Right renal pelvis (tissue), 4 donors: Measurements from ENCODE around the gene ACD. TPM values are rescaled to one million over a fixed set of nuclear protein-coding genes. Genes with fewer than 3 reads are reported as not detected.
"Not testable (repeated sequence)": the region's sequence is repeated elsewhere in the genome, so short reads cannot be mapped to it uniquely, and the experiment has no call there.

Source experiments
- DNase-seq, 4 donors: peaks; one replicate each; pipeline ENCODE4 v3.0.0-alpha.2; 2013; ENCODE audit warnings: low read depth in 4 of 4, low spot score in 3 of 4, missing footprints in 1 of 4
- polyA plus RNA-seq, 4 donors: library from polyadenylated mRNA; unstranded; fragments of 120-200 nt; gene quantifications; one replicate each; pipeline ENCODE4 v1.2.1, GENCODE V29; 2013; ENCODE audit not compliant: insufficient read length in 4 of 4

ACD gene
- 10 to 100 TPM; 21.0 to 28.9 (median 23.4) TPM for polyA plus RNA-seq

DNA sequence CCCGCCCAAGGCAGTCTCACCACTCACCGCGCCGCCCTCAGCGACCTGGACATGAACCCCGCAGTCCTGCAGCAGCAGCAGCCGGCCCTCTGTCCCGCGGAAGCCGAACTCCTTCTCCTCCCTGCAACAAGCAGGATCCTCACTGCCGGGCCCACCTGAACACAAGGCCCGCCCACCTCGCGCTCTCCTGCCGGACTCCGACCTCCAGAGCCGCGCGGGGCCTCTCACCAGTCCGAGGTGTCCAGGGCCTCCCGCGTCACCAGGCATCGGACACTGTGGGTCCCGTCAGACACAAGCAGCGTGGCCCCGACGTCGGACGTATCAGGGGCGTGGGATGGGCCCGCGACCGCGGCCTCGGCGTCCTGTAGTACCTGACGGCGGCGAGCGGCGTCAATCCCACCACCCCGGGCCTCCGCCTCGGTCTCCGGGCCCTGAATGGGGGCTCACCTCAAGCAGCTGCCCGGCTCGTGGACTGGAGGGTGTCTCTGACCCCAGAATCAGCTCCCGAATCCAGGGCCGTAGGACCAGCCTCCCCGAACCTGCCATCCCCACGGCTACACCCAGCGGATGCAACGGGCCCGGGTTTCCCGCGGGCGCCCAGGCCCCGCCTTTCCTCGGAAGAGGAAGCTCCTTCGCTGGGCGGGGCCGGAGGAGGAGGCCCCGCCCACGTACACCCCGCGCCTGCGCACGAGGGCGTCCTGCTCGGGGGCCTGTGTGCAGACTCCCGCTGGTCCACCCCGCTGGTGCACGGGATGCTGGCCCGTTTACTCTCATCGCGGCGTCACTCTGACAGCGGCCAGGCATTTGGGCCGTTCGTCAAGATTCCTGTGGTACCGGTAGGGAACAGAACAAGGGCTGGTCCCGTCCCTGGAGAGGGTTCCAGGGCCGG lies at the start of gene ACD:
Gene ACD, minus strand, starts transcription at position 586 of the 889 bp plus-strand sequence. Its CDS starts 40 bp downstream, at position 546.
- peak; percentile 85 to 87 (median 86) for DNase-seq

DNA sequence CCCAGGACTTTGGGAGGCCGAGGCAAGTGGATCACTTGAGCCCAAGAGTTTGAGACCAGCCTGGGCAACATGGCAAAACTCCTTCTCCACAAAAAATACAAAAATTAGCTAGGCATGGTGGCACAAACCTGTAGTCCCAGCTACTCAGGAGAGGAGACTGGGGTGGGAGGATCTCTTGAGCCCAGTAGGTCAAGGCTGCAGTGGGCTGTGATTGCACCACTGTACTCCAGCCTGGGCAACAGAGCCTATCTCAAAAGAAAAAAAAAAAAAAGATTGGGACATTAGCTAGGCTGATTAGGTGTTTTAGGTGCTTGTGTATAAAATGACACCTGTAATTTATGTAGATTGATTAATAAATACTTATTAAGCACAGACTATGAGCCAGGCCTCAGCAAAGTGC lies 49.0 kb upstream of the ACD start:
- DNase-seq, result no peak

DNA sequence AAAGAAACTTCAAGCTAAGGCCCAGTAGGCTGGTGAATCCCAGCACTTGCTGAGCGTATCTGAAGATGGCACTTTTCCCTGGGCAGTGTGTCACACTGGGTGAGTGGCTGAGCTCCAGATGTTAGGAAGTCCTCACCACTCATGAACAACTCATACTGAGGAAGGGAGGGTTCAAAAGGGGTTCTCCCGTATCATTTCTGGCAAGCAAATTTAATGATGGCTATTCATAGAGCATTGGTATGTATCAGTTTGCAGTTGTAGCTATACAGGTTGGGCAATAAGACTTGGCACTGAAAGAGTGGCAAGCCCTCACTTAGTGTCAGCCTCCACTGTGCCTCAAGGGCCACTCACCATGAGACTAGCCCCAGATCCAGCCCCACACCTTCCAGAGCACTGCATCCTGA lies 48.3 kb upstream of the ACD start:
- DNase-seq, result no peak

DNA sequence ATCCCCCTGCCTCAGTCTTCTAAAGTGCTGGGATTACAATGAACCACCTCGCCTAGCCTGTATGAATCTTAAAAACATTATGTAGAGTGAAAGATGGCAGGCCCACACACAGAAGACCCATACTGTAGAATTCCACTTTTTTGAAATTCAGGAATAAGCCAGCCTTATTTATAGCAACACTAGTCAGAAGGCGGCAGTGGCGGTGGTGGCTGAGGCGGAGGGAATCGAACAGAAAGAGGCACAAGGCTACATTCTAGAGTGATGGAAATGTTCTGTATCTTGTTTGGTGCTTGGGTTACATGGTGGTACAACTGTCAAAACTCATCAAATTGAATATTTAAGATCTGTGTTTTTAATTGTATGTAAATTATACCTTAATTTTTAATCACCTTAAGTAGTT lies 47.7 kb upstream of the ACD start:
- no peak for DNase-seq

DNA sequence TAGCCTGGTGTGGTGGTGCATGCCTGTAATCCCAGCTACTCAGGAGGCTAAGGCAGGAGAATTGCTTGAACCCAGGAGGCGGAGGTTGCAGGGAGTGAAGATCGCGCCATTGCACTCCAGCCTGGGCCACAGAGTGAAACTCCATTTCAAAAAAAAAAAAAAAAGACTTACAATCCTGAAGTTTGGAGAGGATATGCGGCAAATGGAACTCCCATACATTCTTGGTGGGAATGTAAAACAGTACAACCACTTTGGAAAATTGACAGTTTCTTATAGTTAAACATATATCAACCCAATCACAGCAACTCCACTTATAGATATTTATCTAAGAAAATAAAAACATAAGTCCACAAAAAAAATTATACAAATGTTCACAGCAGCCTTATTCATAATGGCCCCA lies 47.1 kb upstream of the ACD start:
- no peak for DNase-seq

DNA sequence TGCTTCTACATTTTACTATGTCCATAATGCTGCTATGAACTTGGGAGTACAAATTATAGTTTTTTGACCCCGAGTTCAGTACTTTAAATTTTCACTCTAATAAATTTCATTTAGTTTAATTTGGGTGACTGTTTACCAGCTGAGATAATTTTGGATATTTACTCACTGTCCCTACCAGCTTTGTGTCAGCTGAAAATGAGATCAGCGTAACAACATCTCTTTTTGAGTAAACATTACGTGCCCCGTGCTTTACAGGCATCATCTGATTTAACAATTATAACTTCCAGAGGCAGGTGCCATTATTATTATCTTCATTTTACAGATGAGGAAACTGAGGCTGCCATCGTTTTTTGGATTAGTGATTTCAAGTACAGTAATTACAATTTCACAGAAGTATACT lies 44.0 kb upstream of the ACD start:
- DNase-seq, result no peak

DNA sequence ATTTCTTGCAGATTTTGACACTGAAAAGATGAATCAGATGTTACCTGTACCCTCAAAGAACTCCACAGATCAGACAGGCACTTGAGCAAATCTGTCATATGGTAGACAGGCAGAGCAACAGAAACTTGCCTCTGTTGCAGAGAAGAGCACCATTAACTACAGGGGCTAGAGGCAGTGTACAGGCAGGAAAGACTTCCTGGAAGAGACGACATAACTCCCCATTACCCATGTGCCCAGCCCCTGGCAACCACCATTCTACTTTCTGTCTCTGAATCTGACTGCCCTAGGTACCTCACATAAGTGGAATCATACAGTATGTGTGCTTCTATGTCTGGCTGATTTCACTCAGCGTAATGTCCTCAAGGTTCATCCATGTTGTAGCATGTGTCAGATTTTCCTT lies 43.6 kb upstream of the ACD start:
- no peak for DNase-seq

DNA sequence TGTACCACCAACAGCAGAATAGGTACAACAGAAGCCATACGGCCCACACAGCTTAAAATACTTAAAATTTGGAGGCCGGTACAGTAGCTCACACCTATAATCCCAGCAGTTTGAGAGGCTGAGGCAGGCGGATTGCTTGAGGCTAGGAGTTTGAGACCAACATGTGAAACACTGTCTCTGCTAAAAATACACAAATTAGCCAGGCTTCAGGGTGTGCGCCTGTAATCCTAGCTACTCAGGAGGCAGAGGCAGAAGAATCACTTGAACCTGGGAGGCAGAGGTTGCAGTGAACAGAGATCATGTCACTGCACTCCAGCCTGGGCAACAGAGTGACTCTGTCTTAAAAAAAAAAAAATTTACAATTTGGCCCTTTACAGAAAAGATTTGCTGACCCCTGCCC lies 42.1 kb upstream of the ACD start:
- no peak for DNase-seq

DNA sequence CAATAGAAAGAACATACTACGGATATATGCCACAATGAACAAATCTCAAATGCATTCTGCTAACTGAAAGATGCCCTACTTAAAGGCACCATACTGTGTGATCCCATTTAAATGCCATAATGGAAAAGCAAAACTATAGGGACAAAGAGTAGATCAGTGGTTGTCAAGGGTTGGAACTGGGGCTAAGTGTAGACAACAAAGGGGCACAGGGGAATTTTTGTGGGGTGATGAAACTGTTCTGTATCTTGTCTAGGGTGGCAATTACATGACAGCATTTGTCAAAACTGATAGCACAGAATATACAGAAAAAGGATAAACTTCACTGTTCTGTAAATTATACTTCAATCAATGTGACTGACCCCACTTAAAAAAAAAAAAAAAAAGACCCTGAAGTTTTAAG lies 41.4 kb upstream of the ACD start:
- no peak for DNase-seq

DNA sequence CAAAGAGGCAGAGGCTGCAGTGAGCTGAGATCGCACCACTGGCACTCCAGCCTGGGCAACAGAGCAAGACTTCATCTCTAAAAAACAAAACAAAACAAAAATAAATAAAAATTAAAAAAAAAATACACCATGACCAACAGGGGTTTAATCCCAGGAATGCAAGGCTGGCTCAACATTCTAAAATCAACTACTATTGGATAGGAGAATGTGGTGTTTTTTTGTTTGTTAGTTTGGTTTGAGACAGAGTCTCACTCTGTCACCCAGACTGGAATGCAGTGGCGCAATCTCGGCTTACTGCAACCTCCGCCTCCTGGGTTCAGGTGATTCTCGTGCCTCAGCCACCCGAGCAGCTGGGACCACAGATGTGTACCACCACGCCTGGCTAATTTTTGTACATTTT lies 39.2 kb upstream of the ACD start:
- no peak for DNase-seq

DNA sequence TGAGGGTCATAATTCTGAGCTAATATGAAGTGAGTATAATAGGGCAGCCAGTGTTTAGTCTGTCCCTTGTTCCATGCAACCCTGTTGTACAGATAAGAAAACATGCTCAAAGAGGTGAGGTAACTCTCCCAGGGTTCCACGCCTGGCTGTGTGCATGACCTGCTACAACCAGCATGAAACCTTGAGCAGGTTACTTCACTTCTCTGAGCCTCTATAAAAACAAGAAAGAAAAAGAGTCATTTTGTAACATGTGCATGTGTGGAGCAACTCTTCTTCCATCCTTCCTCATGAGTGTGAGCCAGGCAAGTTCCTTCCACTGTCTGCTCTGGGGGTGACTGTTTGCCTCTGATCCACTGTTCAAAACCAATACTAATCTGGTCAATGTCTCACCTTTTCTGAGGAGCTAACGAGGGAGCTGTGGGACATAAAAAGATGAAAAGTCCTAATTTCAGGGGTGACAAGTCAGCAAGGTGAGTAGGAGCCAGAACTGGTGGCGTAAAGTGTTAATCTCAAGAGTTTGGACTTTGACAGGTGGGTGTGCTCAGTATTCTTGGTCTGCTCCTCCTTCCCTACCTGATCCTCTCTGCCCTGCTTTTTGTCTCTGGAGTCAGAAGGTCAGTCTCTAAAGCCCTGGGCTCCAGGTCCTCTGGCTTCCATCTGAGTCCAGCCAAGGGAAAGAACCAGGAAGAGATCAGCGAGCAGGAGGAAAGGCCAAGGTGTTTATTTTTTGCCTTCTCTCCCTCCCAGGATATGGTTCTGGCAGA lies 37.5 kb upstream of the ACD start:
- no peak for DNase-seq

DNA sequence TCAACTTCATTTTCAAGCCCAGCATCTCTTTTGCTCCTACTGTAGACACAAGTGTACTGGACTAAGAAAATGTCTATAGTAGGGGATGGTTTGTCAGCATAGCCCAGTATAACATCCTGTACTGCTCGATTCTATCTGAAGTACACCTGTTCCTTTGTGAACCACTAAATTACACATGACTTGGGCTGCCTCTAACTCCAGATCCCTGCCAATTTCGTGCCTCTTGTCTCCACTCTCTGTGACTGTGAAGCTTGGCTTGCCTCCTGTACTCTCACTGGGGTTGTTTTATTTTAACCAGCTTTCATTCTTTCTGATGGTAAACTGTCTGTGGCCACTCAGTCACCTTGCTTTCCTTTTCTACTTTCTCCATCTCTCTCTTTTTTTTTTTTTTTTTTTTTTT lies 34.6 kb upstream of the ACD start:
- DNase-seq, result no peak

DNA sequence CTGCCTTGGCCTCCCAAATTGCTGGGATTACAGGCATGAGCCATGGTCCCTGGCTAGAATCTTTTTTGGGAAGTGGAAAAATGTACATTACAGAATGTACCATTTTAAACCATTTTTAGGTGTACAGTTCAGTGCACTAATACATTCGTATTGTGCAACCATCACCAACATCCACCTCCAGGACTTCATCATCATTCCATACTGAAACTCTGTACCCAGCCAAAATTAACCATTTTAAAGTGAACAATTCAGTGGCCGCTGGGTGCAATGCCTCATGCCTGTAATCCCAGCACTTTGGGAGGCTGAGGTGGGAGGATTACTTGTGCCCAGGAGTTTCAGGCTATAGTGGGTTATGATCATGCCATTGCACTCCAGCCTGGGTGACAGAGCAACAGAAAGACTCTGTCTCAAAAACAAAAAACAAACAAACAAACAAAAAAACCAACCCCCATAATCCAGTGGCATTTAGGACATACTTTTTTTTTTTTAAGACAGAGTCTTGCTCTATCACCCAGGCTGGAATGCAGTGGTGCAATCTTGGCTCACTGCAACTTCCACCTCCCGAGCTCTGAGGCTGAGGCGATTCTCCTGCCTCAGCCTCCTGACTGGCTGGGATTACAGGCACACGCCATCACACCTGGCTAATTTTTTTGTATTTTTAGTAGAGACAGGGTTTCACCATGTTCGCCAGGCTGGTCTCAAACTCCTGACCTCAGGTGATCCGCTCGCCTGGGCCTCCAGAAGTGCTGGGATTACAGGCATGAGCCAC lies 33.6 kb upstream of the ACD start:
- not testable (repeated sequence) for DNase-seq

DNA sequence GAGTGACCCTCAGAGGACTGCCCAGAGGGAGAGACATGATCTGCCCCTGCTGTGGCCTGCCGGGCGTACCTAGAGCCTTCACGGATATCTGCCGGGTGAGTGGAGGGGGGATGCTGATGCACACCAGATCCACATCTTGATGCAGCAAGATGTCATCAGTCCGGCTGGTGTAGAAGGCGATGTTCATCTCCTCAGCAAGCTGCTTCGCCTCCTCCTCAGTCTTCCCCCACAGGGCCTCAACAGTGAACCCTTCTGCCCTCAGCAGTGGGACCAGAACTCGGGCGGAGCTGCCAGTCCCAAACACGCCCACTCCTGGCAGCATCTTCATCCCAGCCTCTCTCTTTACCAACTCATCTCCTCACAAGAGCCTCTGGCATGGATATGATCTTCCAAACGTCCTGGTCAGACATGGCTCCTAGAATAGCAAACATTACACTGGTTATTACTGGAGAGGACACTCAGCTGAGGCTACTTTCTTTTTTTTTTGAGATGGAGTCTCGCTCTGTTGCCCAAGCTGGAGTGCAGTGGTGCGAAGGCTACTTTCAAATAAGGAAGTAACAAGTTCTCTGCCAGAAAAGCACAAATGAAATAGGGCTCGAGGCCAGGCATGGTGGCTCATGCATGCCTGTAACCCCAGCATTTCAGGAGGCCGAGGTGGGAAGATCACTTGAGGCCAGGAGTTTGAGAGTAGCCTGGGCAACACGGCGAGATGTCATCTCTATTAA lies 25.5 kb upstream of the ACD start:
- DNase-seq, result no peak

DNA sequence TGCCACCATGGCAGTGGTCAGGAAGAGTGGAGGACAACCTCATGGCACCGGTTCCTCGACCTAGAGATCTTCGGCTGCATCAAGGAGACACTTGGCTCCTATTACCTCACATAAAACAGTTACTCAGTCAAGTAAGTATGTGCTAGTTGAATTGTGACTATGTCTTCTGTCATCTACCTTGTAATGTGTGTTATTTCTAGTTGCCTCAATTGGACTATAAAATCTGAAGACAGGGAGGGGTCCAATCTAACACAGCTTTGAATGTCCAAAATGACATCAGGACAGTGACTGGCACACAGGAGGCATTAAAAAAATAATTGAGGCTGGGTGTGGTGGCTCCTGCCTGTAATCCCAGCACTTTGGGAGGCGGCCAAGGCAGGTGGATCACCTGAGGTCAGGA lies 23.7 kb upstream of the ACD start:
- DNase-seq, result no peak

DNA sequence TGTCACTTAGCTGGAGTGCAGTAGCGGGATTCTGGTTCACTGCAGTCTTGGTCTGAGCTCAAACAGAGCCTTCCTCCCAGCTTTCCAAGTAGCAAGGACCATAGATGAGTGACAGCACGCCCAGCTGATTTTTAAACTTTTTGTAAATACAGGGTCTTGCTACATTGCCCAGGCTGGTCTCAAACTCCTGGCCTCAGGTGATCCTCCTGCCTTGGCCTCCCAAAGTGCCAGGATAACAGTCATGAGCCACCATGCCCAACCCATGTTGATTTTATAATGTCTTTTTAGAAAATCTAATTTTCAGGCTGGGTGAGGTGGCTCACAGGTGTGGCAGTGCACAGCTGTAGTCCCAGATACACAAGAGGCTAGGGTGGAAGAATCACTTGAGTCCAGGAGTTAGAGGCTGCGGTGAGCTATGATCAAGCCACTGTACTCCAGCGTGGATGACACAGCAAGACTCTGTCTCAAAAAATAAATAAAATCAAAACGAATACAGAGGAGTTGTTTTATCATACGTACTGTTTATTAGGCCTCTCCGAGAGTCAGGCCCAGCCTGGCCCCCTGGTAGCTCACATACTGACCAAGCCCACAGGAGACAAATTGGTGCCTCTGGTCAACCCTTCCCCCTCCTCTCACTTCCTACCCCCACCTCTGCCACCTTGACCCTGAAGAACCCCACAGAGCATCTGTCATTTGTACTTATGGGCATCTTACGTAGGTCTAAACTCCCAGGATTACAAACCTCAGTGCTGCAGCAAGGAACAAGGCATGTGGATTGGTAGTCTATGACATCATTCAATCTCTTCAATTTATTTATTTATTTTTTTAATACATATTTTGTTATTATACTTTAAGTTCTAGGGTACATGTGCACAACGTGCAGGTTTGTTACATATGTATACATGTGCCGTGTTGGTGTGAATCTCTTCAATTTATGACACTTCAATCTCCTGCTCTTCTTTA lies 20.2 kb upstream of the ACD start:
- DNase-seq, result no peak

DNA sequence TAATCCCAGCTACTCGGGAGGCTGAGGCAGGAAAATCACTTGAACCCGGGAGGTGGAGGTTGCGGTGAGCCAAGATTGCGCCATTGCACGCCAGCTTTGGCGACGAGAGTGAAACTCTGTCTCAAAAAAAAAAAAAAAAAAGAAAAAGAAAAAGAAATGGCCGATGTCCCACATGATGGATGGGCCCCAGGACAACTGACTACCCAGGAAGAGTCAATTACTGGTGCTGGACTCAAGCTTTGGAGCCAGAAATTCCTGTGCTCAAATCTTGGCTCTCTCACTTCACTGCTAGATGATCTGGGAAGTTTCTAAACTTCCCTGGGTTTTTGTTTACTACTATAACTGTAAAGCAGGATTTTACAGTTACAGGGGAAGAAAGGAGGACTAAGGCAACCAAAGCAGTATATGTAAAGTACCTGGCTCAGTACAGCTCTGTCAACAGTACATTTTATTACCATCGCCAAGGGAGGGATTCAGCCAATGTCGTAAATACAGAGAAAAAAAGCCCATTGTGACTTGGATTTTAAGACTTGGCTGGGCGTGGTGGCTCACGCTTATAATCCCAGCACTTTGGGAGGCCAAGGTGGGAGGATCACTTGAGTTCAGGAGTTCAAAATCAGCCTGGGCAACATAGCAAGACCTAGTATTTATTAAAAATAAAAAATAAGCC lies 18.4 kb upstream of the ACD start:
- DNase-seq, result no peak

DNA sequence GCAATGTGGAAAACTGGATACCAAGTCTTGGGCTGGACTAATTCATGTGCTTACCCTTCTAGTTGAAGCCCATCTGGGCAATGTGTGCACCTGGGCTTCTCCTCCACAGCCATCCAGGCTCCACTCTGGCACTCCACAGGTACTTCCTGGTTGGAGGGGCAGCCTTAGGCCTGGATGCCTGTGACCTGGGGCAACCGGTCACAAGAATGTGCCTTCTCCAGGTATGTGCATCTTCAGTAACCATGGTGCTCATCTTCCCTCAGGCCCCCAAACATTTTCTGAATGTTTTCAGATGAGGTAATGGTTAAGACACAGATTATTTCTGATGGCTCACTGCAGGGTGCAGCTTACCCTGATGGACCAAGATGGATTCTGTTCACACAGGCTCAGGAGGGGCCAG lies 17.7 kb upstream of the ACD start:
- DNase-seq, result no peak

DNA sequence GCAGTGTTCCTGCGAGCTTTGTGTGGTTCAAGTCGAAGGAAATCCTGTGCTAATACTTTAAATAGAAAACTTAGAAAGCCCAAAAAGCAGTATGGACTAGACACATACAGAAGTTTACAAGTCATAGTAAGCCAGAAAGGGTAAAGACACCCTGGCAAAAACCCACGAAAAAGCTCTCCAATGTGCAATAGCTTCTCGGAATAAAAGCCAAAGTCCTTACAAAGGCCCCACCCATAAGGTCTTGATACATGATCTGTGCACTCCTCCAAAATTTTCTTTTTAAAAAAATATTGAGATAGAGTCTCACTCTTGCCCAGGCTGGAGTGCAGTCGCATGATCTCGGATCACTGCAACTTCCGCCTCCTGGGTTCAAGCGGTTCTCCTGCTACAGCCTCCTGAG lies 16.9 kb upstream of the ACD start:
- no peak for DNase-seq
